Activated CD8-positive, alpha-beta memory T cell treated with anti-CD3 and anti-CD28 coated beads for 36 hours (primary cell): ENCODE results near the gene ZNF593. TPM values are rescaled to one million over a fixed set of nuclear protein-coding genes. Genes with fewer than 3 reads are reported as not detected.

Source experiments
- CTCF ChIA-PET: fragments of 350-600 bp; sonication (Branson Sonifier 250); formaldehyde crosslinking; loops from one replicate; lab custom pipeline; 2021; ENCODE audit warnings: antibody characterized with exemption; lab: Charles Lee
- POLR2A ChIA-PET: fragments of 350-600 bp; sonication (Branson Sonifier 250); formaldehyde crosslinking; loops from one replicate; lab custom pipeline; 2021; ENCODE audit warnings: antibody characterized with exemption; lab: Charles Lee
- total RNA-seq, 2 experiments: library from RNA; stranded (reverse); gene quantifications; one replicate each; pipeline ENCODE4 v1.2.3, GENCODE V29; 2021

Gene ZNF593
- total RNA-seq, 2 experiments from 2014 or later: 84.2 to 84.8 TPM

DNA sequence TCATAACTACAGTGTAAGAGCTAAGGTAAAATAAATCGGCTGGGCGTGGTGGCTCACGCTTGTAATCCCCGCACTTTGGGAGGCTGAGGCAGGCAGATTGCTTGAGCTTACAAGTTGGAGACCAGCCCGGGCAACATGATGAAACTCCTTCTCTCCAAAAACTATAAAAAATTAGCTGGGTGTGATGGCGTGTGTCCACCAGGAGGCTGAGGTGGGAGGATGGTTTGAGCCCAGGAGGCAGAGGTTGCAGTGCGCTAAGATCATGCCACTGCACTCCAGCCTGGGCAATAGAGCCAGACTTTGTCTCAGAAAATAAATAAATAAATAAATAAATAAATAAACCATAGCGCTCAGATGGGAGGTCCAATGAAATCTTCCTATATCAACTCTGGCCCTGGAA lies 27.5 kb upstream of the ZNF593 start:
- ChIA-PET CTCF (interaction anchor here (0.7 to 4.8 kb wide), 4 partner anchors 28 to 180 kb away, joined by 3 to 55 read pairs (median 8); partner anchors contain the start of gene ZNF593), POLR2A (interaction anchor here (0.8 kb wide), 1 partner anchor 34 kb away, joined by 5 read pairs; no protein-coding TSS in a partner anchor)

DNA sequence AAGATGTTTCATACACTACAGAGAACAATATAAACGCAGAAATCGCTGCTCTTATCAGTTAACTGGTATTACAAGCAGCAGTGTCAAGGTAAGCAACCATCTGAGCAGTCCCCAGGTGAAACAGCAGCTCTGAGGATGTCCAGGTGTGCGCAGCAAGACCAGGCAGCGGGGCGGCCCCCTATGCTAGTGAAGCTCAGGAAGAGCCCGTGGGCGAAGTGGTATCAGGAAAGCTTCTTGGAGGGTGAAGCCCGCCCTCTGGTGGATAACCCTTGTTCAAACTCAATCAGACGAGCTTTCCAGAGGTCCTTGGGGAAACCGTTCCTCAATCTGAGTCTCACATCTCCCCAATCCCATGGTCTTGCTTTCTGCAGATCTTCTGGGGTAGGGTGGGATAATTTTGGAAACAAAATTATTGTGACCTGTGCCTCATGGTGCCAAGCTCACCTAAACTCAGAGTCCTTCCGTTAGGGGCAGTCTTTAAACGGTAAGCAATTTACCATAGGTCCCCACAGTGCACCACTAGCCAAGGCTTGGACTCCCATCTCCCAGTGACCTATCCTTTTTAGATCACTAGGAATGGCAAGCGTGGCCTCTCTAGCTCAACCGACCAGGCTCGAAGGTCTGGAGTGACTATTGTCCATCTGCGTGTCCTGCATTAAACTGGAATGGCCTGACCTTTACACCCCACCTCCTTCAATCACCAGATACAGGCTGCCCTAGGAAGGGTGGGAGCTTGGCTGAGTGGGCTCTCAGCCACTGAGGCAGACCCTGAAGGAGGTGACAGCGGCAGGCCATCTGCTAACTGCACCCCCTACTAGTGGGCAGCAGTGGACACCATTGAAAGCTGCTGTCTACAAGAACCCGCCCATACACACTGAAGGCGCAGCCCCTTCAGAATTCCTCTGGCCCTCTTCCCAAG lies 24.4 kb upstream of the ZNF593 start:
- ChIA-PET CTCF (interaction anchor here (0.6 to 4.8 kb wide), 23 partner anchors 9 to 184 kb away, joined by 3 to 55 read pairs (median 4); partner anchors contain the start of genes C1orf232, FAM110D, PDIK1L and ZNF593), POLR2A (no interaction called here)

DNA sequence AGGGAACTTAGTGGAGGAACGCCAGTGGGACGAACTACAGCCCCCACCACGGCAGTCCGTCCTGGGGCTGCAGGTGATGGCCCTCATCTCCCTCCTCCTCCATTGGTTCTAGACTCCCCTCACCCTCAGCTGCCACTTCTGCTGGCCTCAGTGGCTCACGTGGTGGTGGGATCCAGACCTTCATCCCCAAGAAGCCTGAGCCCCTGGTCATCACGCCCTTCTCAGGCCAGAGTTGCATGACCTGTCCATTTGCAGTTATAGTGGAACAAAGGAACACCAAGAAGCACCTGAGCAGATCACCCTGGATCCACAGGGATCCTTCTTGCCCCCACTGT lies 23.8 kb upstream of the ZNF593 start:
- ChIA-PET POLR2A (no interaction called here), CTCF (interaction anchor here (0.8 to 4.8 kb wide), 9 partner anchors 11 to 112 kb away, joined by 3 to 55 read pairs (median 8); partner anchors contain the start of gene FAM110D)

DNA sequence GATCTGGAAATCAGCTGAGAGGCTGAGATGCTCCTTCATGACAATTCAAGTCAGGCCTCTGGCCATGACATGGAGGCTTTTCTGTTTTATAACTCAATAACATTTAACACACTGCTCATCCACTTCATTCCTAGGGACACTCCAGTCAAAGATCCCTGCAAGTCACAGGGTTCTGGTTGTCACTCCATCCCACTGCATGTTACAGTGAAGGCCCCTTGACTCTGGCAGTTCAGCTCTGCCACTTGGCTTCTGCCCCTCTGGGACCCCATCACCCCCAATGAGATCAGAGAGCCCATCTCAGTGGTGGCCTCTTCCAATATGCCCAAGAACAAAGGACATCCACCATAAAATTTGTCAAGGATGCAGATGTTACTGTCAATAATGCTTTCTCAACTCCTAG lies 20.8 kb upstream of the ZNF593 start:
- ChIA-PET CTCF (interaction anchor here (1.1 kb wide), 1 partner anchor 9 kb away, joined by 3 read pairs; no protein-coding TSS in a partner anchor), POLR2A (no interaction called here)

GRCh38 chr1:26153966-26154532 lies 15.7 kb upstream of the ZNF593 start:
- ChIA-PET POLR2A (no interaction called here), CTCF (interaction anchor here (1.1 to 1.2 kb wide), 3 partner anchors 9 to 80 kb away, joined by 3 read pairs; partner anchors contain the start of gene CEP85)

GRCh38 chr1:26154750-26155149 lies 15.0 kb upstream of the ZNF593 start:
- ChIA-PET CTCF (interaction anchor here (1.1 to 1.2 kb wide), 3 partner anchors 9 to 79 kb away, joined by 3 read pairs; partner anchors contain the start of gene CEP85), POLR2A (no interaction called here)

GRCh38 chr1:26155370-26156284 lies 14.1 kb upstream of the ZNF593 start:
- ChIA-PET CTCF (interaction anchor here (0.9 to 3.9 kb wide), 5 partner anchors 8 to 119 kb away, joined by 3 to 13 read pairs (median 4); partner anchors contain the start of genes CEP85 and ZNF593), POLR2A (no interaction called here)

DNA sequence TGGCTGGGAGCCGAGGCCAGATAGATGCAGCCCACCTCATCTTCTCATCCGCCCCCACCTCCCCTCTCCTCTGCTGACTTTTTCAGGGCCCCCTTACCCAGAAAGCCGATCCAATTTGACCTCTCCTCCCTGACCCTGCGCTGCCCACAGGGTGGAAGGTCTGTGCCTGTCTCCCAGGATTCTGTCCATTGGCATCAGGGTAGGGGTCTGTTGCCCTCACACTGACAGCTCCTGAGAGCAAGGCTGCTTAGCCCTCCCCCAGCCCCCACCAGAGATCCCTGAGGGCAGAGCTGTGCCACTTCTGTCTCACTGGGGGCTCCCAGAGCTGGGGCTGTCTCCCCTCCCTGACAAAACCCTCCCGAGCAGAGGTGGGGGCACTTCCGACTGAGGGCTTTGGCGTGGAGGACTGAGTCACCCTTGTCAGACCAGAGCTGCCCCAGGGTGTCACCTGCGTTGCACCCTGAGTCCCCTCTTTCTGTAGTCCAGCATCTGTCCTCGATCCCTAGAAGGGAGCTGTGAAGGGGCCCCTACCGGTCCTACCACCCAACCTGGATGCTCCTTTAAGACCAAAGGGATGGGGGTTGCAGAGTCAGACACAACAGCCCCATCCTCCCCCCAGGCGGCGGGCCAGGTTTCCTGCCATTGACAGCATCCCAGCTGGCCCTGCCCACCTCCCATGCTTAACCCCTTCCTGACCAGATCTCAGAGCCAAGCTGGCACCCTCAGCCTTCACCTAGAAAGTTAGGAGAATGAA lies 13.2 kb upstream of the ZNF593 start:
- CTCF ChIA-PET: interaction anchor here (0.8 to 3.9 kb wide), 6 partner anchors 9 to 120 kb away, joined by 3 to 13 read pairs (median 4); partner anchors contain the start of gene ZNF593

DNA sequence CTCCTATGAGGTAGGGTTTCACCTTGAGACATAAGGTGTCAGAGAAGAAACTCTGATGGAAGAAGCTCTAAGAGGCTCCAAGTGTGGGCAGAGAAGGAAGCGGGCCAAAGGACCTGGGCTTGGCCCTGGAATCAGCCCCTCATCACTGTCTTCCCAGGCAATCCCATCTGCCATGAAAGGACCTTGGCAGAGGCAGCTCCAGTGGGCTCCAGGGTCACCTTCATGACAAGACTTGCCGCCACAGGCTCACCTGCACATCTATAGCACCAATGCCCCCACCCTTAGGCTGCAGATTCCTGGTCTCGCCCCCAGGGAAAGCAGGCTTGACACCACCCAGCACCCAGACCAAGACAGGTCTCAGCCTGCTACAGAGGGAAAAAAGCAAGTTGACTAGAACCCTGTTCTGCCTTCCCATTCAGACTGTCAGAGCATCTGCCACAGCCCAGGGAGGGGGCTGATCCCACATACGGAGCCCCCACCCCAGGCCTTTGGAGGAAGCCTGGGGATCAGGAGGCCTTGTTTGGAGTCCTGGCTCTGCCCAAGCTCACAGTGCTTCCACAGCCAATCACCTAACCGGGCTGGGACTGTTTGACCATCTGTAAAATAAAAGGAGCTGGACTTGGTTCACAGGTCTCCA lies 11.3 kb upstream of the ZNF593 start:
- ChIA-PET CTCF (interaction anchor here (1.2 to 3.9 kb wide), 2 partner anchors 13 to 163 kb away, joined by 3 to 13 read pairs; no protein-coding TSS in a partner anchor), POLR2A (no interaction called here)

More for the DNA sequence above, 13.2 kb upstream of the ZNF593 start:
- POLR2A ChIA-PET: interaction anchor here (0.6 kb wide), 1 partner anchor 534 kb away, joined by 3 read pairs; no protein-coding TSS in a partner anchor

- CTCF ChIA-PET: interaction anchor here (3.9 kb wide), 1 partner anchor 14 kb away, joined by 13 read pairs; no protein-coding TSS in a partner anchor
- POLR2A ChIA-PET: no interaction called here
Observed at GRCh38 chr1:26158908-26159742, 10.6 kb upstream of the ZNF593 start, which contains the start of gene FAM110D. TSS of gene FAM110D (plus strand) at chr1:26159079. CDS start at chr1:26161292, 2,213 bp downstream.

DNA sequence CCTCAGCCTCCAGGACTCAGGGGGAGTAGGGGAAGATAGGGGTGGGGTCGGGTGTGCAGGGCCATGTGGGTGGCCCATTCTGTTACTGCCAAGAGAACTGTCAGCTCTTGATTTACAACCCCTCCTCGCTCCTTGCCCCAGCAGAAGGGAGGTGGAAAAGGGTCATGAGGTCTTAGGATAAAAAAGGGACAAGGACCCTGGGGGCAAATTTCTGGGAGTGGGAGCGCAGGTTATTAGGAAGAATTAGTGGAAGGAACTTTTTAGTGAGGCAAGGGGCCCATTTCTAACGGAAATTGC lies 10.0 kb upstream of the ZNF593 start:
- POLR2A ChIA-PET: no interaction called here

GRCh38 chr1:26160527-26161414 lies 8.9 kb upstream of the ZNF593 start:
- POLR2A ChIA-PET: no interaction called here

More for the DNA sequence above, 10.0 kb upstream of the ZNF593 start:
- CTCF ChIA-PET: interaction anchor here (1.8 kb wide), 1 partner anchor 14 kb away, joined by 5 read pairs; no protein-coding TSS in a partner anchor

GRCh38 chr1:26161415-26162219 lies 8.1 kb upstream of the ZNF593 start:
- CTCF ChIA-PET: interaction anchor here (0.7 to 2.6 kb wide), 7 partner anchors 16 to 230 kb away, joined by 3 to 9 read pairs (median 3); partner anchors contain the start of gene CEP85
- POLR2A ChIA-PET: no interaction called here

More at GRCh38 chr1:26160527-26161414, 8.9 kb upstream of the ZNF593 start:
- CTCF ChIA-PET: interaction anchor here (0.7 to 1.8 kb wide), 4 partner anchors 15 to 125 kb away, joined by 3 to 5 read pairs (median 4); partner anchors contain the start of gene CEP85

GRCh38 chr1:26162220-26162709 lies 7.4 kb upstream of the ZNF593 start:
- CTCF ChIA-PET: interaction anchor here (0.6 to 2.6 kb wide), 6 partner anchors 17 to 229 kb away, joined by 3 to 9 read pairs (median 3); no protein-coding TSS in a partner anchor
- POLR2A ChIA-PET: no interaction called here
